H1 (cell line): Measurements from ENCODE around the gene FCER1A.

Experiments used
- CEBPB ChIP-seq: IDR thresholded peaks from 2 replicates; pipeline ENCODE4 v1.6.1; 2012; ENCODE audit warnings: low read depth, low read length
- CTCF ChIP-seq, 3 experiments: IDR thresholded peaks; 1 replicate in 2 of 3; 2 replicates in 1 of 3; pipeline versions ENCODE4 v1.5.1 to v1.6.1; 2011; ENCODE audit warnings: low read length in 3 of 3, mild to moderate bottlenecking in 3 of 3, inconsistent platforms in 2 of 3, low read depth in 1 of 3, moderate library complexity in 1 of 3; ENCODE audit not compliant: insufficient read depth in 1 of 3; ENCODE audit errors: control extremely low read depth in 1 of 3
- EZH2 ChIP-seq: fragments of 200-600 bp; sonication (generic); IDR thresholded peaks from 2 replicates; pipeline ENCODE4 v1.7.1; 2012; ENCODE audit warnings: low read depth, mild to moderate bottlenecking, moderate library complexity, low read length, inconsistent platforms; ENCODE audit not compliant: severe bottlenecking
- POLR2A ChIP-seq, 2 experiments: IDR thresholded peaks; 1 replicate in 1 of 2; 2 replicates in 1 of 2; pipeline ENCODE4 v1.6.1; 2011; ENCODE audit warnings: low read depth in 2 of 2, low read length in 2 of 2, mild to moderate bottlenecking in 2 of 2; ENCODE audit errors: control extremely low read depth in 1 of 2
- SP2 ChIP-seq: IDR thresholded peaks from 2 replicates; pipeline ENCODE4 v1.6.1; 2012; ENCODE audit warnings: mild to moderate bottlenecking, low read length, inconsistent platforms

DNA sequence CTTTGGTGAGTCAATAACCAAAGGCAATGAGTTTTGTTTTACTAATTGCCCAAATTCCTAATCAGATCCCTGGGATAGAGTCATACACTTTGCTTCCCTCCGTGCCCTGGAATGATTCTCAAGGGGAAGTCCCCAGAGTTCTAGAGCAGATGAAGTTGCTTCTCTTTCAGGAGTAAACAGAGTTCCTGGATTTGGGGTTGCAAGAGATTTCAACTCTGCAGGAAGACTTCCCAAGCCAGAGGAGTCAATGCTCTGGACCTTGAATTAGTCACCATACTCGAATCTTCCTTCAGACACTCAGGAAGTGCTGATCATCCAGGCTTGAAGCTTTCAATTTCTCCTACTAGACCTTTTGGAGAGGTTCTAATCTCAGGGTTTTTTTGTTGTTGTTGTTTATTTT, 39.6 kb downstream of the FCER1A start:
- TF ChIP-seq CEBPB (no peak), POLR2A (IDR thresholded peaks at IDR 0.05; ENCODE audit: control extremely low read depth in 1 of 2, low read depth in 2 of 2, low read length in 2 of 2) (no peak), CTCF (IDR thresholded peaks at IDR 0.05; ENCODE audit: control extremely low read depth in 1 of 3, insufficient read depth in 1 of 3, low read depth in 1 of 3, low read length in 3 of 3) (no peak), SP2 (no peak), EZH2 (no peak)
